GM21515 (cell line): ENCODE measurements around the gene HOXB6.

Source experiments
- ATAC-seq: cut with Tn5 transposase; IDR thresholded peaks from one replicate; pipeline ENCODE4 v1.9.1; 2021; ENCODE audit not compliant: unreplicated experiment

The HOXB6 gene

GRCh38 chr17:48555258-48556228 lies 49.2 kb downstream of the HOXB6 start:
- no peak for ATAC-seq

- ATAC-seq: no peak
Measured at GRCh38 chr17:48554412-48555257, 50.2 kb downstream of the HOXB6 start.

- no peak for ATAC-seq
Measured at GRCh38 chr17:48553826-48554225, 51.0 kb downstream of the HOXB6 start.

GRCh38 chr17:48553190-48553547 lies 51.6 kb downstream of the HOXB6 start:
- ATAC-seq: no peak

- no peak for ATAC-seq
Measured at GRCh38 chr17:48552466-48553189, 52.2 kb downstream of the HOXB6 start.

- ATAC-seq: no peak
Measured at GRCh38 chr17:48551596-48552465, 53.0 kb downstream of the HOXB6 start.

- no peak for ATAC-seq
Measured at GRCh38 chr17:48551214-48551555, 53.6 kb downstream of the HOXB6 start.

GRCh38 chr17:48550502-48551213 lies 54.1 kb downstream of the HOXB6 start:
- ATAC-seq: no peak

GRCh38 chr17:48549914-48550501 lies 54.8 kb downstream of the HOXB6 start:
- ATAC-seq: no peak

- ATAC-seq: no peak
Measured at GRCh38 chr17:48549281-48549630, 55.5 kb downstream of the HOXB6 start.

GRCh38 chr17:48548523-48549280 lies 56.1 kb downstream of the HOXB6 start:
- ATAC-seq: no peak

GRCh38 chr17:48547808-48548522 lies 56.8 kb downstream of the HOXB6 start:
- no peak for ATAC-seq

- no peak for ATAC-seq
Measured at GRCh38 chr17:48546924-48547807, 57.6 kb downstream of the HOXB6 start.

- ATAC-seq: no peak
Measured at GRCh38 chr17:48546137-48546923, 58.5 kb downstream of the HOXB6 start.
